NCI-H345 treated with DMSO at 0.1 percent for 48 hours (cell line): ENCODE results near the gene C3orf52.

Experiments used
- DNase-seq: peaks from one replicate; lab custom pipeline; 2025; ENCODE audit not compliant: unreplicated experiment; lab: John Stamatoyannopoulos, UW

The C3orf52 gene

DNA sequence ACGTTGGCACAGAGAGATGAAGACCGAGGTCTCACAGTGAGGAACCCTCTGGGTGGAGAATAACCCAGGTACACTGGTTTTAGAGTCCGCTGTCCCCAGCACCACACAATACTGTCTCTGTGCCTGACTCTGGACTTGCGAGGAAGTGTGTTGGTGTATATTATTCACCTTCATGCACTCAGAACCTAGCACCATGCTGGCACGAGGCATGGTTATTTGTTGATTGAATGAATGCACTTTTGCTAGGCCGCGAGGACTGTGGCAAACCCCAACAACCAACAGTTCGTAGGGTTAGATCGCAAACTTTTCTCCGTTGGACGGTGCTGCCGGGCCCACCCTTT, 484 bp upstream of the C3orf52 start:
- no peak for DNase-seq

DNA sequence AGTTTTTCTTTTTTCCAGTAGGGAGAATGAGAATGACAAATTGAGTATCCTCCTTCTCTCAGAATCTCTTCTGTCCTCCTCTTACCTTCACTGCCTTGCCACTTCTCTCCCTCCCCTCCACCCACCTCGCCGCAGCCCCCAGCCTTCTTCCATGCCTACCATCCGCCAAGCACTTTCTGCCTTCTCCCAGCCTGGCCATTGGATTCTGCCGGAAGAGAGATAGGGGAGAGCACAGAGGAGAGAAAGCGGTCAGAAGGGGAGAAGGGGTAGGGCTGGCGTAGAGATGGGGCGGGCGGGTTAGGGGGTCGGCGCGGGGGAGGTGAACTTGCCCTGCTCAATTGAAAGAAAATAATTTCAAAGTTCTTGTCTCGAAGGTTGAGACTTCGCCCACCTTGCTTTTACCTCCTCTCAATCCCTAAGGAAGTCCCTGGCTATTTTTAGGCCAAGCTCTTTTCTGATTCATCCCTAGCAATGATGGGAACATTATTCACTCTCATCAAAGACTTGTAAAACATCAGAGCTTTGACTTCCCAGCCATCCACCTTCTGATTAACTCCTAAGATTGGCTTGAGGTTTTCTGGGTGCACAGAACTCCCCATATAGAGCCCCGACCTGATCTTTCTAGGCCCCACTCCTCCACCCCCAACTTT, 811 bp downstream of the C3orf52 start:
- DNase-seq: no peak

DNA sequence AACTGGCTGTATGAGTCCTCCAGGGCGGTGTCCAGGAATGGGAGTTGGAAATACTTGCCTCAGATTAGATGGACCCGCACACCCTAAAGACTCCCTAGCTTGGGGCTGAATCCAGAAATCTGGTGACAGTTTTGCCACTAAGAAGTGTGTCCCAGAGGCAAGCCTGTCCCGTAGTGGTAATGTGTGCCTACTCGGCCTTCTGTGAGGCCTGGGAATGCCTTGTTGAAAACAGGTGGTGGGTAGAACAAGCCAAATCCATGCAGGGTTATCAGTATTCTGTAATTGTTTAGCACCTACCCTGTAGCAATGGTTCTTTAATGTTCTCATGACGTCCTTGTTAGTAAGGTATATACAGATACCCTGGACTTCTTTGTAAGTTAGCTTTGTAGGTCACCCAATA, 1.6 kb downstream of the C3orf52 start:
- no peak for DNase-seq

DNA sequence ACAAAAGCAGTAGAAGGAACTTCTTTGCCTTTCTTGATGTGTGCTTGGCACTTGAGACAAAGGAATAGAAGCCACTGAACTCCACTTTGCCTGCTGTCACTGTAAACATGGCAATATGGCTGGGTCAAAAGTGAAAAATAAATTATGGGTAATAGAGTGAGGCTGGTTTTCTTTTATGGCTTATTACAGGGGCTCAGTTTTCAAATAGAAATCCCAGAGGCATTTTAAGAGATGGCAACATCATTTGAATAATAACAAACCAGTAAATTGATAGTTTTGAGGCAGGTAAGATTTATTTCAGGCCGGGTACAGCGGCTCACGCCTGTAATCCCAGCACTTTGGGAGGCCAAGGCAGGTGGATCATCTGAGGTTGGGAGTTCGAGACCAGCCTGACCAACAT, 2.8 kb downstream of the C3orf52 start:
- no peak for DNase-seq

DNA sequence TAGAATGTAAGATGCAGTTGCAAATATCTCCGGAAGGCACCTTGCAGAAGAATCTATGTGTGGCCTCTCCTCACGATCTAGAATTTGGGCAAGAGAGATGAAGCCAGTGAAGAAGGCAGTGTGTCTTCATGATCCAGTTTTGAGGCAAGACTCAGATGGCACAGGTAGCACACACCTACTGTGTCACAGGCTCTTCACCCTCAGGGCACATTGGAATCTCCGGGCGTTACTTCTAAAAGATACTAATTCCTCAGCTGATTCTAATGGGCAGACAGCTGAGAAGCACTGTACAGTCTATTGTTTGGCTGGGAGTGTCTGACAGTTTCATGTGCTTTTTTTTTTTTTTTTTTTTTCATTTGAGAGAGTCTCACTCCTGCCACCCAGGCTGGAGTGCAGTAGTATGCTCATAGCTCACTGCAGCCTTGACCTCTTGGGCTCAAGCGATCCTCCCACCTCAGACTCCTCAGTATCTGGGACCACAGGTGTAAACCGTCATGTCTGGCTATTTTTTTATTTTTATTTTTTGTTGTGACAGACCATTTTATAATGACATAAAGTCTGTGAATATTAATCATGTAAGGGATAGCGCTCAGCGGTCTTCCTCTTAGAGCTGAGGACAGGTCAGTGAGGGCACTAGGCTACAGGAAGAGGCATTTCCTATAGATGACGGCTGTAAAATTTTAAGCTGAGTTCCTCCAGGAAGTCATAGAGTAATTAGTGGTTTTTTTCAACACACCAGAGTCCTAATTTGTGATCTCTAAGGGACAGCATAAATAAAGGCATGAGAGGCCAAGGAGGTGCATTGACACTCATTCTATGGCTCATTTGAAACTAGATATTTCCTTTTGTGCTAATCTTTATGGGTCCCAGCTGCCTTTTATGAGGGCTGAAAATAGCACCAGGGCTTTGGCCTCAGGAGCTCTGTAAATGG, 4.0 kb downstream of the C3orf52 start:
- no peak for DNase-seq

DNA sequence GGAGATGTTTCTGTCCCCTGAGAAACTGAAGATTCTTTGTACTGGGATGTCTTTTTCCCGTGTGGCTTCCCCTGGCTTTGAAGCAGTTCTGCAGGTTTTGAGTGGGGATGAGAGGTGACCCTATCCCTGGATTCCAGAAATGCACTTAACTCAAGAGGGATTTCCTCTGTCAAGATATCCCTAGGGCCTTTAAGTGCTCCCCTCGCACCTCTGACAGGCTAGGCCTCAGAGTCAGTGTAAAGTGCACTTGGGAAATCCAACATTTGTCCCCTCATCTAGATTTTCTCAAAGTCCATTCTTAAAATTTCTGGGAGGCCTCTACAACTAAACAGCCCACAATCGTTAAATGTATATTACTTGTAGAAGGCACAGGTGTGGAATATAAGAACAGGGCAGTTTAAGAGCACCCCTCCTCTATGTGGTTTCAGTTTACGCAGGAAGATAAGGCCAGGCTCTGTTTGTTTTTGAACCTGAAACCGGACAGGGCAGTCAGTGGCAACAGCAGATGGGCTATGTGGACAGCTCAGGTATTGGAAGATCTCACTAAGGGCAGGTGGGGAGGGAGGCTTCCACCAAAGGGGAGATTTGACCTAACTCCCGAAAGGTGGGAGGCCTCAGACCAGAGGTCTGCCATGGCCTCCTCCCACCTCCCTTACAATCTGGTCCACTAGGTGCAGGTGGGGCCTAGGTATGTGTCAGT, 4.8 kb downstream of the C3orf52 start:
- DNase-seq: no peak

DNA sequence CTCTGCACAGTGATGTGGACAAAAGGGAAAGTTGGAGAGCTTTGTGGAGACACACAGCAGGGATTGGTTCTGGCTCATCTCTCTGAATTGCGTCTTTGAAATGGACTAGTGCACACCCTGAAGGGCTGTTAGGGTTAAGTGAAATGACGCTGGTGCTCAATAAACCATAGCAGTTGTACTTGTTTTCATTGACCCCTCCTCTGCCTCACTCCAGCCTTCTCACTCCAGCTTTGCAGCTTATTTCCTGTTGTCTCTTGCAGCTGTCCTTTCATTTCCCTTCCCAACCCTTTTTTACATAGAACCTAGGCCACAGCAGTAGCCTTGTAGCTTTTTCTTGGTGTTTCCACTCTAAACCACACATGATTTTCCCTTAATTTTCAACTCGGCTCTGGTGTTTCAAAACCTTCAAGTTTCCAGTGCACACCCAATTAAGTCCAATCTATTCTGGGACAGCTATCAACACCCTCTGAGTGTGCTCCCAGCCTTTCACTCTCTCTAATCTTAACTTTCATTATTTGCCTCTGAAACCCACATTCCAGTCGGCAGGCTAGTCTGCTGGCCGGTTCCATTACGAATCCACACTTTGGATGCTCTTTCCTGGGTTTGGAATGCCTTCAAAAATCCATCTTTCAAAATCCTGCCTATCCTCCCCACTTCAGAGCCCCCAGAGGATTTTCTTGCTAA, 6.4 kb downstream of the C3orf52 start:
- DNase-seq: no peak

DNA sequence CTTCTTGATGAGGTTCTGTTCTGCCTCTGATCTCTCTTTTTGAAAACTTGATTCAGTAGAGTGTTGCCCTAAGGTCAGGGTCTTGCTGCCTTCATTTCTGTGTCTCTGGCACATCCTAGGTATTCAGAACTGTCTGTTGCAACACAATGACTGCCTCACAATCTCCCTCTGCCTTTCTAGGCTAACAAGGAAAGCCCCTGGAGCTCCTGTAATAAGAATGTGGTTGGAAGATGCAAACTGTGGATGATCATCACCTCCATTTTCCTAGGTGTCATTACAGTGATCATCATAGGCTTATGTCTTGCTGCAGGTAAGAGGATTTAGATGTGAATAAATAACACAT, 7.0 kb downstream of the C3orf52 start:
- DNase-seq: no peak

DNA sequence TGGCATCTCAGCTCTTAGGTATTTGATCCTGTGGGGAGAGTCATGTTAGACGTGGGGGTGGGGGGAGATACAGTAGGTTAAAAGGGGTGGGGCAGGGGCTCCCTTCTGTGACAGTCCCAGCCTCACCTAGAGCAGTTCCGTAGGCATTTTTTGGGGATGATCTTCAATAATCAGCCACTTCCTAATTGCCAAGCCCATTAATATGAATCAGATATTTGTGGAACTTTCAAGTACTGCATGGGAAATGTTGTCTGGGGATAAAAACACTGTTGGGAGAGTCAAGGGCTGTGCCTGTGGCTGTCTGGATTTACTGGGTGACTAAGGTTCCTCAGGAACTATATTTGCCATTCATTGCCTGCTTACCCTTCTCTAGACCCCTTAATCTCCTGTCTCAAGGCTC, 9.5 kb downstream of the C3orf52 start:
- no peak for DNase-seq

DNA sequence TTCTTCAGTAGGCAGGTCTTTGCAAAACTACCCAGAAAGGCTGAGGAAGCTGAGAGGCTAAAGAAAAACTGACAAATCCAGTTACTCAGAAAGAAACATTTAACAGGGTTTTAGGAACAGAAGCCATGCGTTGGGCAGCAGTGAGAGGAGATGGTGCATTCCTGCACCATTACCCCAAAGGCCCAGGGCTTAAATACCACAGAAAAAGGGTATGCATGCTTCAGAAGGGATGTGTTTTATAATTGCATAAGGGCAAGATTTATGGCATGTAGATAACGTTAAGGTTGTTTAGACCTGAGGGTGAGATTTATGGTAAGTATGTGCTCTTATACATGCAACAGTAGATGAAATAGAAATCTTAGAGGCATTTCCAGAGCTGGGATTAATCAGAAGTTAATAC, 10.0 kb downstream of the C3orf52 start:
- no peak for DNase-seq

DNA sequence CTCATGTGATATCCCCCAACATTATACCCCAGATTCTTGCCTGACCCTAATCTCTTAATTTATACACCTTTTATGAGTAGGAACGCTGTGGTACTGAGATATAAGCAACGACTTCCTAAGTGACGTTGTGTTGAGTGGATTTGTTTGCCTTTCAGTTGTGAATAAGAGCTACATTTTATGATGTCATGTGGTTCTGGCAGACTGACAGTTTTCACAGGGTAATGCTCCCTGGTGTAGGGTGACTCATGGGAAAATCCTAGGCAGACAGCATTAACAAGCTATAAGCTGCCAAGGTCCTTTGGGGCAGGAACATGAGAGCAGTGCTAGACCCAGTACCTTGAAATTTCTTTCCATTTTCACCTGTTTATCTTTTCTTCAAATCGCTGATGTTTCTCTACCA, 11.2 kb downstream of the C3orf52 start:
- DNase-seq: peak; percentile 8

DNA sequence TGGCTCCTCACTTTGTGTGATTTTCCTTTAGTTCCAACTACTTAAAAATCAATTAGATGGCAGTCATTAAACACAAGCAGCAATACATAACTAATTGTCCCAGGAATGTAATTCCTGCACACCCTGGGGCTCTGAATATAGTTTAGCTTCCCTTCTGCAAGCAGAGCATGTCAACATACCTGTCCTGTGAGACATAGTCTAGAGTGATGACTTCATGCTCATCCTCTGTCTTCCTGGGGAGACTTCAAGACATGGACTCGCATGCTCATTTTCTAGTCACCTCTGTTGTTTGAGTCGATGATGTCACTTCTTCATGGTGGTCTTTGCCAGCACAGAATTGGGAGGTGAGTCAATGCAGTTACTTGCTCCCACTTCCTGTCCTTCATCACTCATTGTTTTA, 15.7 kb downstream of the C3orf52 start:
- DNase-seq: no peak

DNA sequence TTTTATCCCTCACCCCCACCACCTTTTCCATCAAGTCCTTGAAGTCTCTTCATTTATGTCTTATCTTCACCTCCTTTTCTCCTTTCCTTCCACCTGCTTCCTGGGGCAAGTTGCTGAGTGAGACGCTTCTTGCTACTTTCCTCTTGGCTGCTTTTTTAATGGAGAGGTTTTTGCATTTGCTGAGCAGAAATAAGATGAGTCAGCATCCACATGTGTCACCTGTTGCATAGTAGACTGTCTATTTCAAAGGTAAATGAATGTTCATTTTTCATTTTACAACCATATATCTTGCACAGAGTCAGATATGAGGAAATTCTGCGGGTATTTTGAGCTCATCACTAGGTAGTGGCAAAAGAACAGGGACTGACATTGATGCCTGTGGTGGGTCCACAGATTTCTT, 18.6 kb downstream of the C3orf52 start:
- no peak for DNase-seq

DNA sequence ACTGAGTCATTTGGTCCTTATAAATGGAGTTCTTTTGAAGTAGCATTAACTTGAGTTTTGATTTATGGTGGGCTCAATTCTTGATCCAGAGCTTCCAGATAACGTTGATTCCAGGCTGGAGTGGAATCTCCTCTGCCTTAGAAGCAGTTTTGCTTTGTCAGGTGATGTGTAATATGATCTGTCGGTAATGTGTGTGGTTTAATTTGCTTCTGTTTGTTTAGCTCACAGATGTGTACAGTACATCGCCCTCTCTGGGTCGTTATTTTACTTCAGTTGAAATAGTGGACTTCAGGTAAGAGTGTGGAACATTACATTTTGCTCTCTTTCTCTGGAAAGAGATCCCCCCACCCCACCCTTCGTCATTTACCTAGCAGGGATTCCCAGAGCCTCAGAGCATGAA, 23.1 kb downstream of the C3orf52 start:
- peak; percentile 8 for DNase-seq

DNA sequence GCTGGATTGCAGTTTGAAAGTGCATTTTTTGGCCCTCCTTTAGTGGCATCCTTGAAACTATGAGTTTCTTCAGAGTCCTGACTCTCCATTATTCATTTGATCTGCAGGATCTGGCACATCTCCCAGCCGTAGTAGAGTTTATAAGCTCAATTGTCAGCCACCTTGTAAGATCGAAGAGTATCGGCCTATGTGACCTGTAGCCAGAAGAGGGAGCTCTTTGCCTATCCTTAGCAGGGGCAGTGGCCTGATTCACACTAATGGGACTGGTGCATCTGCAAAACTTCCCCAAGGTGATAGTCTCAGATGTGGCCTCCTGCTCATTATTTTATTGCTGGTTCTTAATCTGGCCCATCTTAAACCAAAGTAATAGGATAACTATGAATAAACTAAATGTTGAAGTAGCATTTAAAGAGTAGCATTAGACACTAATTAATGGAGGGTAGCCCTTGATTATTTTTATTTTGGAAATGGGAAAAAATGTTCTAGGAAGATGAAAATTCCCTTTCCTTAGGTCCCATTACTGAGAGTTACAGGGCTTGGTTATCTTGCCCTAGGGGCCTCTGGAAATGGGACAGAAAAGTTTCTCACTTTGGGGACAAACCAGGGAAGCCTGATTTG, 25.7 kb downstream of the C3orf52 start:
- DNase-seq: peak; percentile 32

DNA sequence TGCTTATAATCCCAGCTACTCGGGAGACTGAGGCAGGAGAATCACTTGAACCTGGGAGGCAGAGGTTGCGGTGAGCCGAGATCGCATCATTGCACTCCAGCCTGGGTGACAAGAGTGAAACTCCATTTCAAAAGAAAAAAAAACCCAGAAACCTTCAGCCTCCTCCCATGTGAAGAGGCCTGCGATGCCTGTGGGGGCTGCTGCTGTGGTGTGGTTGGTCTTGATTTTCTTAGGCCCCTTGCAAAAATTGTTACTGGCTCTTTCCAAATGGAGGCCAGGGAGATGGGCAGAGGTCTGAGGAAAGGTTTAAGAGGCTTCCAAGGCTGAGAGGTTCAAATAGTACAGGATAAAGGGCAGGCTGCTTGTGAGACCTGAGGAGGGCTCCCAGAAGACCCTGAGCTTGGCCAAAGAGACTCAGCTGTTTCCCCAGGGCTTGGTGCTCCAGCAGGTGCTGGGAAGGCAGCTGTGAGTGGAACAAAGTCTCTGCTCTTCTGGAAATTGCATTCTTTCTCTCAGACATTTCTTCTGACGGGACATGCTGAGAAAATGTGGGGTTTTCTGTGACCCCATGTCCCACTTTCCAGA, 28.5 kb downstream of the C3orf52 start:
- no peak for DNase-seq

DNA sequence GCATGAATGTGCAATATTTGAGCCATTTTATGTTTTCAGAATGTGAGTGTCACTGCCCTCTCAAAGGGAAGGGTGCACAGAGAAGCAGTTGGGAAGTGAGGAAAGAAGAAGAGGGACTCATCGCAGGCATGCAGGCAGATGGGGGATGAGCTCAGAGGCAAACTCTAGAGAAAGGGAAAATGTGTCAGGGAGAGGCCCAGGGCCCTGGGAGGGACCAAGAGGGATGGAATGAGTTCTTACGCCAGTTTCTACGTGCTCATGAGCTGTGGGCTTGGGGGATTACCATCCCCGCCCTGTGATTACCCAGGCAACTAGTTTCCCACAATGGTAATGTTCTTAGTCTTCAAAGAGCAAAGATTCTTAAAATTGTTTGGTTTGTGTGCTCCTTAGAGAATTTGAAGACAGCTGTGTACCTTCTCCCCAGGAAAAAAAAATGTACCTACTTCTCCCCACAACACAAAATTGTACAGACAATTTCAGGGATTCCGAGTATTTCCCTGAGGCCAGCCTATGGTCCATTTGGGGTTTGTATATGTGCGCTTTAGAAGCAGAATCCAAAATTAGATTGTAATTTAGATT, 29.1 kb downstream of the C3orf52 start:
- no peak for DNase-seq

DNA sequence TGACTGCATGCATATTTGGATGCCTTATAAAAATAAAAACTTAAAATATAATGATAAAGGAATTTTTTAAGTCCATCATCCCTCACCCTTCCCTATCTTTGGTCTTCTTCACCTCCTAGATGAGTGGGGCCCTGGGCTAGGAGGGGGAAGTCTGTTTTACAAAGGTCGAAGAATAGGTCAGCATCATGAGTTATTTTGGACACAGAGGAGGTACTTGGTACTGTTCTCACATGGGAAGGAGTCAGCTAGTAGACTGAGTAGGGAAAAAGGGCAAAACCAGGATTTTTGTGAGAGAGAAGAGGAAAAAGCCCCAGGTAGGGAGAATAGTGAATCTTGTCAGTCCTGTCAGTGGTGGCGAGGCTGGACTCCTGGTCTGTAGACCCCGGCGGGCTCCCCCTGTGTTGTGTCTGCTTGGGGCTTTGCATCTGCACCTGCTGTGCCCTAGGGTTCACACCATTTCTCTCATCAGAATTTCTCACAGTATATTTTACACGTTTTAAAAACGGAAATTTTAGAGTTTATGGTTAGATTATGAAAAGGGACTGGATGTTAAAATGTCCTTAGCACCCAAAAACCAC, 29.7 kb downstream of the C3orf52 start:
- DNase-seq: no peak

DNA sequence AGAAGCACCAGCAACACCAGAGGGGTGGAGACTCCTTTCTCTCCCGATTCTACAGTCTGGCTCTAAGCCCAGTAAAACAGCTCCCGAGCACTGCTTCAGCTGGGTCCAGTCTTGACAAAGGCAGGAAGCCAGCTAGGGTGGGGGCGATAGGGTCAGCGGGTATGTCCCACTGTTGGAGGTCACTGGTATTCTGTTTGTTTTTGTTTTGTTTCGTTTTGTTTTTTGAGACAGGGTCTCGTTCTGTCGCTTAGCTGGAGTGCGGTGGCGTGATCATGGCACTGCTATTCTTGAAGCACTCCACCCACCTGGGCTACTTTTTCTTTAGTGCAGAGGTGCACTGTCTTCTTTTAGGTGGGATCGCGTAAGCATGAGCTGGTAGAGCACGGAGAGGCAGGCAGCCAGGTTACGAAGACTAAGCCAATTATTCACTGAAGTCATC, 30.6 kb downstream of the C3orf52 start:
- DNase-seq: no peak

DNA sequence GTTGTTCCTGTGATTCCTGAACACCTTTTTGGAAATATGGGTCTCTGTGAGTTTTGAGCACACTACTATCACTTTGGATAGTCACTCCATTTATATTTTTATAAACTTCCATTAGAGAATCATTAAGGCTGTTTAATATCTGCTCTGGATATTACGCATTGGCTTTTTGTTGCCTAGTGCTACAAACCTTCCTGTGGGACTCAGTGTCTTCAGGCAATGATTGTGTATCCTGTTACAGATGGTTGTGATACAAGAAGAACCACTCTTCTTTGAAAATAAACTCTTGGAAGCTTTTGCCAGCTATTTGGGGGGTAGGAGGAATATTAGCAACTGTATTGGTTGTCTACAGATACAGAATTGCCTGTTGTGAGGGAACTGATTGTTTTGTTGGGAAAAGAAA, 31.2 kb downstream of the C3orf52 start:
- DNase-seq: no peak
